ENCODE data around the gene MALRD1. TPM values are rescaled to one million over a fixed set of nuclear protein-coding genes. Genes with fewer than 3 reads are reported as not detected.
A peak's percentile ranks its signal among the peaks of the same experiment; 100 is the strongest.

Gene MALRD1
- total RNA-seq, 6 experiments from 2014 or later: 0.29 to 0.49 (median 0.34) TPM; not detected in 2

DNA sequence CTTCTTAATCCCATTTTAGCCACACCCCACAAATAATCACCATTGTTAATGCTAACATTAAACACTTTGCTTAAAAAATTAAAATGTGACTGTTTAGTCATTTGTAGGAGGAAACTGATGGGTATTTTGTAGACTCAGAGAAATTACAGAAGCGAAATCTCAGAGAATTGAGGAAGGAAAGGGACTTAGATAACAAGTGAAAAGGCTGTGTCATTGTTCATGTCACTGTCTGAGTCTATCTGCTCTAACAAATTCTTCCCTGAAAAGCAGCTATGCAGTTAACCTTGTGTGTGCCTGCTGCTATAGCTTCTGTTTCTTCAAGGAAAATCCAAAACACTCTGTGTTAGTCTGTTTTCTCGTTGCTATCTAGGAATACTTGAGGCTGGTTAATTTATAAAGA lies 726.7 kb downstream of the MALRD1 start:
- ATAC-seq: peak; percentile 30 to 68 (median 66)
- 23% methylated on average over 2 of the region's 2 CpGs for whole genome bisulfite sequencing (ENCODE audit: insufficient coverage, low coverage, low lambda C conversion rate, missing lambda C conversion rate)
- H3K9me3 ChIP-seq: no peaks in the 10 kb centered on the region
- DNase-seq: no peak
- no peak overlapping the region for H3K27ac ChIP-seq
- TF ChIP-seq POLR2A (IDR thresholded peaks at IDR 0.05): no peak
- TF ChIP-seq, protein P1, sequence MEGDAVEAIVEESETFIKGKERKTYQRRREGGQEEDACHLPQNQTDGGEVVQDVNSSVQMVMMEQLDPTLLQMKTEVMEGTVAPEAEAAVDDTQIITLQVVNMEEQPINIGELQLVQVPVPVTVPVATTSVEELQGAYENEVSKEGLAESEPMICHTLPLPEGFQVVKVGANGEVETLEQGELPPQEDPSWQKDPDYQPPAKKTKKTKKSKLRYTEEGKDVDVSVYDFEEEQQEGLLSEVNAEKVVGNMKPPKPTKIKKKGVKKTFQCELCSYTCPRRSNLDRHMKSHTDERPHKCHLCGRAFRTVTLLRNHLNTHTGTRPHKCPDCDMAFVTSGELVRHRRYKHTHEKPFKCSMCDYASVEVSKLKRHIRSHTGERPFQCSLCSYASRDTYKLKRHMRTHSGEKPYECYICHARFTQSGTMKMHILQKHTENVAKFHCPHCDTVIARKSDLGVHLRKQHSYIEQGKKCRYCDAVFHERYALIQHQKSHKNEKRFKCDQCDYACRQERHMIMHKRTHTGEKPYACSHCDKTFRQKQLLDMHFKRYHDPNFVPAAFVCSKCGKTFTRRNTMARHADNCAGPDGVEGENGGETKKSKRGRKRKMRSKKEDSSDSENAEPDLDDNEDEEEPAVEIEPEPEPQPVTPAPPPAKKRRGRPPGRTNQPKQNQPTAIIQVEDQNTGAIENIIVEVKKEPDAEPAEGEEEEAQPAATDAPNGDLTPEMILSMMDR (IDR thresholded peaks at IDR 0.05): no peak
- intact Hi-C loops (cut with DNase I): no loop called here
- H3K36me3 ChIP-seq: no peaks in the 10 kb centered on the region
- no peak overlapping the region for H3K4me3 ChIP-seq
- H3K4me1 ChIP-seq: no peaks in the 10 kb centered on the region
- H3K27me3 ChIP-seq: no peaks in the 10 kb centered on the region

DNA sequence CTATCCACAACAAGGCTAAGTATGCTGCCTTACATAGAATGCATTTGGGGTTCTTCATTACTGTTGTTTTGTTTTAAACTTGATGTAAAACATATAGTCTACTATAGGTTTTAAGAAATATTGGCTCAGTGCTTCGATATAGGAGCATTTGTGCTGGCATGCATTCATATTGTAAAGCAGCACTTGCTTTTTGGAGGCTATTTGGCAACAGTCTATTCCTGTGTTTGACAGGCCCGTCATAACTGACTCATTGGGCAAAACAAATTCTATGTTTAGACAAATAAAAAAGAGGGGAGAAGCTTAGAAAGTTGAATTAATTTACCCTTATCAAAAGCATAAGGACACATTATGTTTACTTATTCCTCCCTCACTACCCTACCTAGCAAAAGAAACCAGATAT lies 729.2 kb downstream of the MALRD1 start:
- Histone ChIP-seq H3K4me1 (no peaks in the 10 kb centered on the region), H3K27ac (no peak overlapping the region), H3K4me3 (no peak overlapping the region), H3K36me3 (no peaks in the 10 kb centered on the region), H3K9me3 (no peaks in the 10 kb centered on the region), H3K27me3 (no peaks in the 10 kb centered on the region)
- DNase-seq: no peak
- intact Hi-C loops (cut with DNase I): no loop called here
- ATAC-seq: no peak
- WGBS (ENCODE audit: insufficient coverage, low coverage, low lambda C conversion rate, missing lambda C conversion rate): 34% methylated on average over 2 of the region's 2 CpGs
- no peak for TF ChIP-seq POLR2A (IDR thresholded peaks at IDR 0.05)
- TF ChIP-seq, protein P1 (IDR thresholded peaks at IDR 0.05): no peak

DNA sequence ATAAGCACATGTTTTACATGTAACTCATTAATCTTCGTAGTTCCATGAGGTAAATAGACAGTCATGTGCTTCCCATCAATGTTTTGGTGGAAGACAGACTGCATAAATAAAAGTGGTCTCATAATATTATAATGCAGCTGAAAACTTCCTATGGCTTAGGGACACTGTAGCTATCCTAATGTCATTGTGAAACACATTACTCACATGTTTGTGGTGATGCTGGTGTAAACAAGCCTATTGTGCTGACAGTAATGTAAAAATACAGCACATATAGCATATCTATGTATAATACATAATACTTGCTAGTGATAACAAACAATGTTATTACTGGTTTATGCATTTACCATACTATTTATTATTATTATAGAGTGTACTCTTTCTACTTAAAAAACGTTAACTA lies 730.4 kb downstream of the MALRD1 start:
- Histone ChIP-seq H3K4me3 (no peak overlapping the region), H3K9me3 (no peaks in the 10 kb centered on the region), H3K27me3 (no peaks in the 10 kb centered on the region), H3K4me1 (no peaks in the 10 kb centered on the region), H3K36me3 (no peaks in the 10 kb centered on the region), H3K27ac (no peak overlapping the region)
- no peak for TF ChIP-seq POLR2A (IDR thresholded peaks at IDR 0.05)
- TF ChIP-seq, protein P1 (IDR thresholded peaks at IDR 0.05): no peak
- DNase-seq (no peak), ATAC-seq (no peak)
- intact Hi-C loops (cut with DNase I): no loop called here
- 44% methylated on average over 2 of the region's 2 CpGs for WGBS (ENCODE audit: insufficient coverage, low coverage, low lambda C conversion rate, missing lambda C conversion rate)

DNA sequence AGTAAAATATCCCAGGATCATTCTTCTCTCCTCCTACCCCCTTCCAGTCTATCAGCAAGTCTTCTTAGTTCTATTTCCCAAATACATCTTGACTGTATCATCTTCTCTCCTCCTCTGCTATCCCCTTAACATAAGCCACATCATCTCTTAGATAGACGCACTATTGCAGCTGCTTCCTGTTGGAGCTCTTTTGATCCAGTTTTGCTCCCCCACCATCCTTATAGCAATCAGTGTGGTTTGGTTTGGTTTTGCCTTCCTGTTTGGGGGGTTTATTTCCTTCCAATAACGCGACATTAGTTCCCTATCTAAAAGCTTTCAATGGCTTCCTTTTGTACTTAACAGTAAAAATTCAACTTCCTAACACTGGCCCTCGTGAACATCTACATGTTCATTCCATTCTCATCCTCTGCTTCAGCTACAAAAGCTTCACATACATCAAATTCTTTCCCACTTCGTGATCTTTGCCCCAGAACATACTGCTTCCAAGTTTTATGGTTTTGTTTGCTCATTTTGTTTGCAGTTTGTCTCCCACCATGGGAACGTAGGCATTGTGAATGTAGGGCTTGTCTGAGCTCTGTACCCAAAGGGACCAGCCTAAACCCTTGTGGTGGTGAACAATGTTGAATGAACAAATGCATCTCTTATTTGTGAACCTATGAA lies 734.0 kb downstream of the MALRD1 start:
- no peaks in the 10 kb centered on the region for H3K4me1 ChIP-seq
- TF ChIP-seq, protein P1 (IDR thresholded peaks at IDR 0.05): no peak
- TF ChIP-seq POLR2A (IDR thresholded peaks at IDR 0.05): no peak
- H3K36me3 ChIP-seq: no peaks in the 10 kb centered on the region
- no peak overlapping the region for H3K27ac ChIP-seq
- H3K27me3 ChIP-seq: no peaks in the 10 kb centered on the region
- no peak overlapping the region for H3K4me3 ChIP-seq
- intact Hi-C loops (cut with DNase I): no loop called here
- ATAC-seq (no peak), DNase-seq (no peak)
- H3K9me3 ChIP-seq: no peaks in the 10 kb centered on the region
- 38% methylated on average over 6 of the region's 6 CpGs for WGBS (ENCODE audit: insufficient coverage, low coverage, low lambda C conversion rate, missing lambda C conversion rate)

Measured in right lobe of liver (tissue), 6 donors.